BE2C (cell line): ENCODE results near the gene PARD3B.

Experiments used
- DNase-seq: peaks from one replicate; pipeline ENCODE4 v3.0.0-alpha.2; 2020
- H3K27me3 ChIP-seq: fragments of 250-450 bp; sonication (Bioruptor Pico); 2 replicates; pipeline ENCODE4 v1.5.1; 2020; ENCODE audit warnings: mild to moderate bottlenecking
- H3K36me3 ChIP-seq: fragments of 250-450 bp; sonication (Bioruptor Pico); 2 replicates; pipeline ENCODE4 v1.5.1; 2020; ENCODE audit warnings: mild to moderate bottlenecking
- H3K4me1 ChIP-seq: fragments of 250-450 bp; sonication (Bioruptor Pico); 2 replicates; pipeline ENCODE4 v1.5.1; 2020
- H3K4me3 ChIP-seq: 2 replicates; pipeline ENCODE4 v1.5.1; 2011; ENCODE audit warnings: low read depth, low read length
- H3K9me3 ChIP-seq: fragments of 250-450 bp; sonication (Bioruptor Pico); 2 replicates; pipeline ENCODE4 v1.5.1; 2020
- CTCF ChIP-seq: IDR thresholded peaks from 2 replicates; pipeline ENCODE4 v1.5.1; 2012; ENCODE audit warnings: mild to moderate bottlenecking, low read depth, low read length

Gene PARD3B

GRCh38 chr2:205520311-205520710 is 975.0 kb downstream of the PARD3B start:
- Histone ChIP-seq H3K9me3 (no peaks in the 10 kb centered on the region), H3K36me3 (no peaks in the 10 kb centered on the region), H3K27me3 (no peaks in the 10 kb centered on the region), H3K4me3 (no peak overlapping the region), H3K4me1 (no peaks in the 10 kb centered on the region)
- DNase-seq, result no peak
- no peak for TF ChIP-seq CTCF

- no peaks in the 10 kb centered on the region for H3K36me3 ChIP-seq
- H3K27me3 ChIP-seq, result no peaks in the 10 kb centered on the region
- no peak overlapping the region for H3K4me3 ChIP-seq
- TF ChIP-seq CTCF, result no peak
- H3K4me1 ChIP-seq, result no peaks in the 10 kb centered on the region
- H3K9me3 ChIP-seq, result no peaks in the 10 kb centered on the region
- no peak for DNase-seq
Observed at GRCh38 chr2:205524656-205525055, 979.4 kb downstream of the PARD3B start.

- H3K4me3 ChIP-seq, result no peak overlapping the region
- no peaks in the 10 kb centered on the region for H3K4me1 ChIP-seq
- H3K27me3 ChIP-seq, result no peaks in the 10 kb centered on the region
- DNase-seq, result no peak
- no peak for TF ChIP-seq CTCF
- H3K9me3 ChIP-seq, result no peaks in the 10 kb centered on the region
- H3K36me3 ChIP-seq, result no peaks in the 10 kb centered on the region
Observed at GRCh38 chr2:205527801-205528200, 982.5 kb downstream of the PARD3B start.

- no peaks in the 10 kb centered on the region for H3K4me1 ChIP-seq
- no peaks in the 10 kb centered on the region for H3K27me3 ChIP-seq
- no peaks in the 10 kb centered on the region for H3K36me3 ChIP-seq
- no peak overlapping the region for H3K4me3 ChIP-seq
- no peak for TF ChIP-seq CTCF
- DNase-seq, result no peak
- H3K9me3 ChIP-seq, result no peaks in the 10 kb centered on the region
Observed at GRCh38 chr2:205531072-205531471, 985.8 kb downstream of the PARD3B start.

- TF ChIP-seq CTCF, result no peak
- H3K27me3 ChIP-seq, result no peaks in the 10 kb centered on the region
- no peak overlapping the region for H3K4me3 ChIP-seq
- DNase-seq, result no peak
- no peaks in the 10 kb centered on the region for H3K36me3 ChIP-seq
- no peaks in the 10 kb centered on the region for H3K9me3 ChIP-seq
- no peaks in the 10 kb centered on the region for H3K4me1 ChIP-seq
Observed at GRCh38 chr2:205531489-205532148, 986.3 kb downstream of the PARD3B start.

GRCh38 chr2:205535001-205535400 is 989.7 kb downstream of the PARD3B start:
- no peaks in the 10 kb centered on the region for H3K36me3 ChIP-seq
- no peaks in the 10 kb centered on the region for H3K4me1 ChIP-seq
- TF ChIP-seq CTCF, result no peak
- H3K9me3 ChIP-seq, result no peaks in the 10 kb centered on the region
- no peak overlapping the region for H3K4me3 ChIP-seq
- no peaks in the 10 kb centered on the region for H3K27me3 ChIP-seq
- DNase-seq, result no peak
